GM12875 (cell line): Measurements from ENCODE around the gene RAB3A.
A peak's percentile ranks its signal among the peaks of the same experiment; 100 is the strongest.

ENCODE experiments used
- H3K4me3 ChIP-seq: one replicate; pipeline ENCODE4 v1.5.1; 2011; ENCODE audit warnings: low read depth, low read length, control low read depth
- TF ChIP-seq, protein P1 (sequence below): IDR thresholded peaks from 2 replicates; pipeline ENCODE4 v1.5.1; 2011; ENCODE audit warnings: low read depth, mild to moderate bottlenecking, control low read depth, inconsistent platforms, low read length, moderate library complexity, borderline replicate concordance; ENCODE audit not compliant: insufficient read depth

The RAB3A gene

DNA sequence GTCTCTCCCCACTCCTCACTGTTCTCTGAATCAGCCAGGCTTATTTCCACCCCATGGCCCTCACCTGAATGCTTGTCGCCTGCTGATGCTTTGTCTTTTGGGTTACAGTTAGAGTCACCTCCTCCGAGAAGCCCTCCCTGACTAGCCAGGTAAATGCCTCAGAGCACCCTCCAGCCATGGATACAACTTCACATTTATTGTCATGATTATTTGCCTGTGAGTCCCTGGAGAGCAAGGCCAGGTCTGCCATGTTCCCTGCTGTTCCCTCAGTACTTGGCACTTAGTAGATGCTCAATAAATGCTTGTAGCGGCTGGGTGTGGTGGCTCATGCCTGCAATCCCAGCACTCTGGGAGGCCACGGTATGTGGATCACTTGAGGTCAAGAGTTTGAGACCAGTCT lies 26.1 kb upstream of the RAB3A start:
- TF ChIP-seq, protein P1, sequence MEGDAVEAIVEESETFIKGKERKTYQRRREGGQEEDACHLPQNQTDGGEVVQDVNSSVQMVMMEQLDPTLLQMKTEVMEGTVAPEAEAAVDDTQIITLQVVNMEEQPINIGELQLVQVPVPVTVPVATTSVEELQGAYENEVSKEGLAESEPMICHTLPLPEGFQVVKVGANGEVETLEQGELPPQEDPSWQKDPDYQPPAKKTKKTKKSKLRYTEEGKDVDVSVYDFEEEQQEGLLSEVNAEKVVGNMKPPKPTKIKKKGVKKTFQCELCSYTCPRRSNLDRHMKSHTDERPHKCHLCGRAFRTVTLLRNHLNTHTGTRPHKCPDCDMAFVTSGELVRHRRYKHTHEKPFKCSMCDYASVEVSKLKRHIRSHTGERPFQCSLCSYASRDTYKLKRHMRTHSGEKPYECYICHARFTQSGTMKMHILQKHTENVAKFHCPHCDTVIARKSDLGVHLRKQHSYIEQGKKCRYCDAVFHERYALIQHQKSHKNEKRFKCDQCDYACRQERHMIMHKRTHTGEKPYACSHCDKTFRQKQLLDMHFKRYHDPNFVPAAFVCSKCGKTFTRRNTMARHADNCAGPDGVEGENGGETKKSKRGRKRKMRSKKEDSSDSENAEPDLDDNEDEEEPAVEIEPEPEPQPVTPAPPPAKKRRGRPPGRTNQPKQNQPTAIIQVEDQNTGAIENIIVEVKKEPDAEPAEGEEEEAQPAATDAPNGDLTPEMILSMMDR = no peak
- H3K4me3 ChIP-seq = no peak overlapping the region

DNA sequence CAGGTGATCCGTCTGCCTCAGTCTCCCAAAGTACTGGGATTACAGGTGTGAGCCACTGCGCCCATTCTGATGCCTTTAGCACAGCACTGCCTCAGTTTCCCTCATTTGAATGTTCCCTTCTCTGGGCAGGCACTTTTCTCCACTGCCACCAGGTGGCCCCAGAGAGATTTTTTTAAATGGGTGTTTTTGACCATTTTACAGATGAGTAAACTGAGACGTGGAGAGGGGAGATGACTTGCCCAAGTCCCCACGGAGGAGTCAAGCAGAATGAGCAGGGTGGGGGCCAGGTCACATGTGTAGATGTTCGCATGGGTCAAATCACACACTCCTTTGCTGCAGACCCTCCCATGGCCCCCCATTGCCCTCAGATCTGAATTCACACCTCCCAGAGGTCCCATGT lies 25.6 kb upstream of the RAB3A start:
- TF ChIP-seq, protein P1 = peak; percentile 66

DNA sequence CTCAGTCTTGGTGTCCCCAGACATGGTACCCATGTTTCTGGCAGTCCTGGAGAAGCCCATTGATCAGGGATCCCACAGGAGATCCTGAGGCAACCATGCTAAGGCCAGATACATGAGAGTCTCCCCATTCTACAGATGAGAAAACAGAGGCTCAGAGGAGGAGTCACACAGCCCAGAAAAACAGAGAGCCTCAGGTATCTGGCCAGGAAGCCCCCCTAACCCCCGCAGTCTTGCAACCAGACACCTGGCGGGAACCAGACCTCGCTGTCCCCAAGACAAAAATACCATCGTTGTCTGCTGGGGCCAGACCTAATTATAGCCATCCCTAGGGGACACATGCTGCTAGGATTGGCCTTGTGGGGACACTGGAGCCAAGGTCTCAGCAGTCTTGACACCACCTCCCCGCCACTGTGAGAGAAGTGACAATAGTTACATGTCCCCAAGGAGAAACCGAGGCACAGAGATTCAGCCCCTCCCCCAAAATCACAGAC lies 24.0 kb upstream of the RAB3A start:
- H3K4me3 ChIP-seq = no peak overlapping the region
- TF ChIP-seq, protein P1 = no peak

More for the DNA sequence above, 25.6 kb upstream of the RAB3A start:
- no peak overlapping the region for H3K4me3 ChIP-seq

DNA sequence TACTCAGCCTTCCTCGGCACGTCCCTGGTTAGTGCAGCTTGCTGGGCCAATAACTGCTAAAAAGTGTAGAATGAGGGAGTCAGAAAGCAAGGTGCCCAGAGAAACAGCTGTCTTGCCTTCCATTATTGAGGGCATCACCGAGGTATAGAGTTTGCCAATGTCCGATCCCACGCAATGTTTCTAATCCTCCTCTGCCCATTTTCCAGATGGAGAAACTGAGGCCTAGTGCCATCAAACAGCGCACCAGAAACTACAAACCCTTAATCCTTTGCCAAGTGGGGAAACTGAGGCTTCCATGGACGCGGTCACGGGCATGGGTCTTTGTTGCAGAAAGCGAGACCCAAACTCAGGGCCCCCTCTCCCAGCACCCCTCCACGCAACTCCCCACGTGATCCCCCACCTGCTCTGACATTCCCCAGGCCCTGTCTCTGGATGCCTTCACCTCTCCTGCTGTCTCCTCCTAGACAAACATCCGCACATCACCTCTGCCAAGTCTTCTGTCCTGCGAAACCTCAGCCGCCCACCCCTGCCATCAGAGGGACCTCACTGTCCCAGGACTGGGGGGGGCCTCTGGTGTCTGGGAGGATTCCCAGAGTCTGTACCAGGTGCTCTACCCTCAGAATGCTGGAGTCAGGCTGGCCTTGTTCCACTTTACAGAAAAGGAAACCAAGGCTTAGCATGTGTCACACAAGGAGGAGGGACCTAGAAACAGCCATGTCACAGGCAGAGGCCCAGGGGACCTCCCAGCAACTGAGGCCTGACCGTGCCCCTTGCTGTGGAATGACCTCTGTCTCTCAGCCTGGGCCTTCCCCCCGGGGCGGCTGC lies 23.3 kb upstream of the RAB3A start:
- TF ChIP-seq, protein P1 = no peak
- no peak overlapping the region for H3K4me3 ChIP-seq

DNA sequence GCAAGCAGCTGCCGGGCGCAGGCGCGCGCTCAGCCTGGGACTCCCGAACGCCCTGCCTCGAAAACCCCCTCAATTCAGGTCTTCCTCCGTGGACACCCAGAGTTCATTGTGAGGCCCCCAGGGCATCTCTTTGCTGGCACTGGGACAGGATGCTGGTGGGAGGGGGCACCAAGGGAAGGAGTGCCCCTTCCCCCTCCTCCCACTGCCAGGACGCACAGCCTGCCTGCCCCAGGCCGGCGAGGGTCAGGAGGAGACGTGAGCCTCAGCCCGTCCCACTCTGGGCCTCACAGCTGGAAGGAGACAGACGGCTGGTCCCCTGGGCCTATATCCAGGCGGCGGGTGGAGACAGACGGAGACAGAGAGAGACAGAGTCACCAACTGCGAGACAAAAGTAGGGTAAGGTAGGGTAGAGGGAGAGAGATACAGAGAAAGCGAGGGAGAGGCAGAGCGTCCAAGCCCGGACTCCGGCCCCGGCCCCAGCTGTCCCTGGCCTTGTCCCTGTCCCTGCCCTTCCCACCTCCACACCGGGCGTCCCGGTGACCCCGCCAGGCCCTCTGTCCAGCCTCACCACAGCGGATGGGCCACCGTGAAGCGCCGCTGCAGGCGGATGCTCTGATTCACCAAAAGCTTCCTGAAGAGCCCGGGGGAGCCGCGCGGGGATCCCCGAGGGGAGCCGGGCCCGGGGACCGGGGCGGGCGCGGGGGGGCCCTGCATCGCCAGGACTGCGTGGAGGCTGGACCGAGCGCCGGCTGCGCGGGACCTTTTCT lies 22.0 kb upstream of the RAB3A start, which contains the start of gene PDE4C:
TSS of gene PDE4C (minus strand) at position 737 of the 767 bp plus-strand sequence. CDS start at position 714, 23 bp downstream.
- TF ChIP-seq, protein P1 = no peak
- H3K4me3 ChIP-seq = no peak within 1 kb of the TSS

DNA sequence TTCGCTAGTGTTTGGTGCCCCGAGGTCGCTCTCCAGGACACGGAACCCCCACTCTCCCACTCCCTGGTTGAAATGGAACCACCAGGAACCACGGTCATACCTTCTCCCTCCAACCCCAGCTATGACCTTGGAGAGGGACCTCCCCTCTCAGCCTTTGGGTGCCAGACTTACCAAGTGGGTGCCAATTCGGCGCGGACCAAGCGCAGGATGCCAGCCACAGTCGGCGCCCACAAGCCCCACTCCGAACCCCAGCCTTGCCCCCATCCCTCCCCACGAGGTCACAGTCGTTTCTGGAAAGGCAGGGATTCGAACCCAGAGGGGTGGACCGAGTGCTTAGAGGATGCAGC lies 21.5 kb upstream of the RAB3A start:
- TF ChIP-seq, protein P1 = no peak
- H3K4me3 ChIP-seq = no peak overlapping the region
